GM12801 (cell line): ENCODE results near the gene CTDNEP1.

ENCODE experiments used
- TF ChIP-seq, protein P1 (sequence below): IDR thresholded peaks from one replicate; pipeline ENCODE4 v1.5.1; 2011; ENCODE audit warnings: control low read depth; ENCODE audit not compliant: insufficient read length; ENCODE audit errors: extremely low read depth

The CTDNEP1 gene

DNA sequence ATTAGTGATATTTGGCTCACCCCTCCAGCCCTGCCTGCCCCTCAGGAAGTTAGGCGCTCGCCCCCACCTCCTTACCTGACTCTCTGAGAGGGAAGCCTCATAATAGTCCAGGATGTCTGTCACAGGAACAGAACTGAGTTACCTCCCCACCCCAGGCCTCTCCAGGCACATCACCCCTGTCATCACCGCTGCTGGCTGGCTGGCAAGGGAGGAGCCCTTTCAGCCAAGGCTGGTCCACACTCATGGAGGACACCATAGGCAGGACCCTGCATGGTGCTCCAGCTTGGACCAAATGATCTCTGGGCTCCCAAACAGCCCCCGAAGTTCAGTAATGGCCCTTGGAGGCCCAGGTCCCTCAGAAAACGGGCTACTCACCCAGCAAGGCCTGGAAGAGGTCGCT is 33.4 kb downstream of the CTDNEP1 start:
- TF ChIP-seq, protein P1, sequence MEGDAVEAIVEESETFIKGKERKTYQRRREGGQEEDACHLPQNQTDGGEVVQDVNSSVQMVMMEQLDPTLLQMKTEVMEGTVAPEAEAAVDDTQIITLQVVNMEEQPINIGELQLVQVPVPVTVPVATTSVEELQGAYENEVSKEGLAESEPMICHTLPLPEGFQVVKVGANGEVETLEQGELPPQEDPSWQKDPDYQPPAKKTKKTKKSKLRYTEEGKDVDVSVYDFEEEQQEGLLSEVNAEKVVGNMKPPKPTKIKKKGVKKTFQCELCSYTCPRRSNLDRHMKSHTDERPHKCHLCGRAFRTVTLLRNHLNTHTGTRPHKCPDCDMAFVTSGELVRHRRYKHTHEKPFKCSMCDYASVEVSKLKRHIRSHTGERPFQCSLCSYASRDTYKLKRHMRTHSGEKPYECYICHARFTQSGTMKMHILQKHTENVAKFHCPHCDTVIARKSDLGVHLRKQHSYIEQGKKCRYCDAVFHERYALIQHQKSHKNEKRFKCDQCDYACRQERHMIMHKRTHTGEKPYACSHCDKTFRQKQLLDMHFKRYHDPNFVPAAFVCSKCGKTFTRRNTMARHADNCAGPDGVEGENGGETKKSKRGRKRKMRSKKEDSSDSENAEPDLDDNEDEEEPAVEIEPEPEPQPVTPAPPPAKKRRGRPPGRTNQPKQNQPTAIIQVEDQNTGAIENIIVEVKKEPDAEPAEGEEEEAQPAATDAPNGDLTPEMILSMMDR, result no peak

DNA sequence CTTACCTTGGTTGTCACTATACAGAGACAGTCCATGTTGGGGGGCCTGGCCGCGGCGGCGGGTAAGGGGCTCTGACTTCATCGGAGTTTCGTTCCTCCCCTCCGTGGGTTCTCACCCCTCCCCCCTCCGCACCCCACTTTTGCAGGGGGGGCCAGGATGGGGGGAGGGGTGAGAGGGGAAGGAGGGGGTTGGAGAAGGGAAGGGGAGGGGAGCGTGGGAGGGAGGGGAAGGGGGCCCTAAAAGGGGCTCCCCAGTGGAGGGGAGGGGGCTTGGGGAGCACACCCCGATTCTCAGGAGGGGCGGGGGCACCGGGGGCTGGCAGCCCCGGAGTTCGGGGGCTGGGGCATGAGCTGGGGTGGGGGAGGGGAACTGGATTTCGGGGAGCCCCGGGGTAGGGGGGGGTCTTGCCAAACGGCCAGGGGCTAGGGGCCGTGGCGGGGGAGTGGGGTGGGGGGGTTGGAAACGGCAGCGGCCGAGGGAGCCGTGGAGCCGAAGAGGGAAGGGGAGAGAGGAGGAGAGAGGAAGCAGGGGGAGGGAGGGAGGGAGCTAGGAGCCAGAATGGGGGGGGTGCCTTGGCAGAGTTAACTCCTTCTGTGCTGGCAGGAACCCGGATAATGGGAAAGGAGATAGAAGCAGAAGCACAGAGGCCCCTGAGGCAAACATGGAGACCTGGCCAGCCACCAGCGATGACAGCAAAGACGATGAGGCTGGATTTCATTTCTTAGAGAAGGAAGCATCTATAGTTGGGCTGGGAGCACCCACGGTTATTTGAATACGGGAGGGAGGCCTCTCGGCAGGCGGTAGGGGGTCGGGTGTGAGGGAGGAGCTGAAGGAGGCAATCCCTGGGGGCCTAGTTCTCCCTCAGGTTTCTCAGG is 34.2 kb downstream of the CTDNEP1 start:
- TF ChIP-seq, protein P1, result no peak

DNA sequence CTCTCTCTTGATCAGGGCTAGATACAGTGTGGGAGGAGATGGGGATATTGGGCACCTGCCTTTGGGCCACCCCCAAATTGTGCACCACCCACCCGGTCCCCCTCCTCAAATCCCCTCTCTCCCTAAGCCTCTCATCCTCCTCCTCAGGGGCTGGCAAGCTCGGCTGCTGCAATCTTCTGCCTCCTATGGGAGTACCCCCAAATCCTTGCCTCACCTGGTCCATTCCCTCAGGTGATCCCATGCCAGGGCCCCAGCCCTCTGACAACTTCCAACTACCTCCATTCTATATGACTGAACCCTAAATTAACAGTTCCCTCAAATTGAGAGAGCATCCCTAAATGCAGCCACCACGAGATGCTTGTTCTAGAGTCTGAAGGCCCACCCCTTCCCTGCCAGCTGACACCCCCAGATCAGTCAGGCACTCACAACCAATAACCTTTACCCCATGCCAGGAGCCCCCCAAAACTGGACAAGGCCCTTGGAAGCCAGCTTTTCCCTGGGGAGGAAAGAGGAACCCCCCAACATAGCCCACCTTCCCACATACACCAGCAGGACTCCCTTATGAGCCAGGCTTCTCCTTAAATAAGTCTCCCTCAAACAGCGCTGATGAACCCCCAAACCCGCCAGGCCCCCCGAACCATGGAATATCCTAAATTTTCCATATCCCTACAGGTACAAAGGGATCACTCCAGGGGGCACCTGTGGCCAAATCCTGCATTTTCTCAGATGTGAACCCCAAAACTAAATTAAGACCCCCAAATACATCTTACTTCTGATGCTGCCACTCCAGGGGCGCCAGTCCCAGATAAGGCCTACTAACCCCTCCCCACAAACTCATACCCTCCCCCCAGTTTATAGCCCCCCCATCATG is 35.1 kb downstream of the CTDNEP1 start:
- TF ChIP-seq, protein P1, result no peak

DNA sequence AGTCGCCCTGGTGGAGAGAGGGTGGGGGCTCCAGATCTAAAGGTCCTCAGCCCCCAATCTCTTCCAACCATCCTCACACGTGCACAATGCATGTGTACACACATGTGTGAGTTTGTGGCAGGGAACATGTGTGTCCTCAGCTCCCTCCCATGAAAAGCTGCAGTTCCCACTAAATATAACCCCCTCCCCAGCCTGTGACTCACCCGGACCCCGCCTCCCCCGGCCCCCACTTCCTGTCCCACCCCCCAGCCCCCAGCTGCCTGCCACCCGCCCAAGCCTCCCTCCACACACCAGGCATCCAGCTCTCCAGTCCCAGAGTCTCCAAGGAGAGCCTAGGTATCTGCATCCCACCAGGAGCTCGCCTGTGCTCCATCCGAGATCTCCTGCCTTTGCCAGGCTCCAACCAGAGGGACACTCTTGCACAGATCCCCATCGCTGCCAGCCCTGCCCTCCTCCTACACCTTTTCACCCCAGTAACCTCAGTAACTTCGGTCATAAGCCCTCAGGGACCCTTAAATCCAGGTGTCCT is 35.8 kb downstream of the CTDNEP1 start:
- TF ChIP-seq, protein P1, result no peak

DNA sequence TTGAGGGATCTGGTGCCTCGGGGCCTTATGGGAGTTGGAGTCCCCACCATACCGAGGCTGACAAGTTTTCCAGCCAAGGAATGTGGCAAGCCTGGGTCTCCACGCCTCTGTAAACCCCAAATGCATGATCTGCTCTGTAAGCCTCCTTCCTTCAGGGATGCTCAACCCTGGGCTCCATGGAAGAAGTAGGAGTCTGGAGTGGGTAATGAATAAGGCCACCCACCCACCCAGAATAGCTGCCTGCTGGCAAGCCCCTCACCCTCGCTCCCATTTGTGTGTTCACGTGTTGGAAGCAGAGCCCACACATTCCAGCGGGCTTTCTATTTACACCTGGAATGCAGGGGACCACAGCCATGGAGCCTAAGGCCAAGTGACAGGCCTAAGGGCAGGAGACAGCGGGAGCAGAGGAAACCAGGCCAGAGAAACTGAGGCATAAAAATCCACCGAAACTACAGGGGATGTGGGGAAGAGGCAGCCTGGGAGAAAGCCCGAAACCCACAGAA is 36.3 kb downstream of the CTDNEP1 start:
- TF ChIP-seq, protein P1, result no peak

DNA sequence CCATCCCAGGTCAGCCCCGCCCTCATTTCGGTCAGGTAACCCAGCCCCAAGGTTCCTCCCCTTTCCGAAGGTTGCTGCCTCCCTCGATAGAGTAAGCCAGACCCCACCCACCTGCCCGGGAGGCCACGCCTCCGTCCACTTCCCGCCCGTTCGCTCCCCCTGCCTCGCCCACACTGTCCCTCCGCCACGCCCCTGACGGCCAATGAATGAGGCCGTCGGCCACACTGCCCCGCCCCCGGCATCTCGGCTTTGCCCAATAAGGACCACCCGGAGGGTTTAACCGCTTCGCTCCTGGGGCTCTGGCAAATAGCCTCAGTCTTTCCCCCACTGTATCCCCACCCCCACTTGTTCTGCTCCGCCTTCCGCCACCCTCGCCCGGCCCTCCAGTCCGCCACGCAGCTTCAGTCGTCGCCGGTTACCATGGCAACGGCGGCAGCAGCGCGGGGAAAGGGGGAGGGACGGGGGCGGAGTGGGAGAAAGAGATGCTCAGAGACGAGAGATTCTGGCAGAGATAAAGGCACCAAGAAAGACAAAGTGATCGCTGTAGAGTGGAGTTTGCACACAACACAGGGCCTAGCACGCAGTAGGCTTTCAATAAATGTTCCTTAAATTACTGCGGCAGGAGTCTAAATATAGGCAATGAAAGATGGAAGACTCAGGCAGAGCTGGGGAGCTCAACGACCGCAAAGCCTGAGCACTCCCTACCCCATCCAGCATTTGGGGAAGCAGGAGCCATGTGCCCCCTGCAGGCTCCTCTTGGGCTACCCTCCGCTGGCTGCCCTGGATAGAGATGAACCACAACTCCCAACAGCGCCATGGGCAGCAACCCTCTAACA is 37.0 kb downstream of the CTDNEP1 start:
- TF ChIP-seq, protein P1, result no peak
